ENCODE data around the gene TCF23. TPM values are rescaled to one million over a fixed set of nuclear protein-coding genes. Genes with fewer than 3 reads are reported as not detected.

TCF23 gene
- total and polyA plus RNA-seq, 2 of the 8 experiments (the other 6 are each of a cell fraction or from before 2014, with no cell fraction given), result 0.02 TPM; not detected in 1

- TF ChIP-seq BCL11A (IDR thresholded peaks at IDR 0.05; ENCODE audit: low read depth in 2 of 2, low read length in 2 of 2) (no peak), KDM1A (IDR thresholded peaks at IDR 0.05; ENCODE audit: borderline replicate concordance, low read length) (no peak), PHF8 (conservative IDR thresholded peaks at IDR 0.05; ENCODE audit: low read depth, low read length) (no peak), SUZ12 (IDR thresholded peaks at IDR 0.05; ENCODE audit: low read length) (no peak), ASH2L (IDR thresholded peaks at IDR 0.05; ENCODE audit: low read length) (no peak)
Observed at GRCh38 chr2:27148801-27149439, at the start of gene TCF23 (continued).
